BE2C (cell line): ENCODE results near the gene EMC8.

Source experiments
- DNase-seq: peaks from one replicate; pipeline ENCODE4 v3.0.0-alpha.2; 2020
- H3K27me3 ChIP-seq: fragments of 250-450 bp; sonication (Bioruptor Pico); 2 replicates; pipeline ENCODE4 v1.5.1; 2020; ENCODE audit warnings: mild to moderate bottlenecking
- H3K36me3 ChIP-seq: fragments of 250-450 bp; sonication (Bioruptor Pico); 2 replicates; pipeline ENCODE4 v1.5.1; 2020; ENCODE audit warnings: mild to moderate bottlenecking
- H3K4me1 ChIP-seq: fragments of 250-450 bp; sonication (Bioruptor Pico); 2 replicates; pipeline ENCODE4 v1.5.1; 2020
- H3K4me3 ChIP-seq: 2 replicates; pipeline ENCODE4 v1.5.1; 2011; ENCODE audit warnings: low read depth, low read length
- H3K9me3 ChIP-seq: fragments of 250-450 bp; sonication (Bioruptor Pico); 2 replicates; pipeline ENCODE4 v1.5.1; 2020
- TF ChIP-seq, protein P1 (sequence below): IDR thresholded peaks from 2 replicates; pipeline ENCODE4 v1.5.1; 2012; ENCODE audit warnings: mild to moderate bottlenecking, low read depth, low read length

The EMC8 gene

DNA sequence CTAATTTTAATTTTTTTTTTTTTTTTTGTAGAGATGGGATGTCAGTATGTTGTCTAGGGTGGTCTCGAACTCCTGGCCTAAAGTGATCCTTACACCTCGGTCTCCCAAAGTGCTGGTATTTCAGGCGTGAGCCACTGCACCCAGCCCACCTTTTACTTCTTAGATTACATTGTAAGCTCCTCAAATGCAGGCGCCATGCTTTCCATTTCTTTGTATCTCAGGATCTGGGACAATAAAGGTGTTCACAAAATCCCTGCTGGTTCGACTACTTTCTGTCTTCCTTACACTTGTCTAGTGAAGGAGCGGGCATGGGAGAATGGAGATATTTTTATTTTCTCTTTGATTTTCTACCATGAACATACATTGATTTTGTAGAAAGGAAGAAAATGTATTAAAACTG lies 25.2 kb downstream of the EMC8 start:
- no peak for DNase-seq
- H3K4me3 ChIP-seq, result no peak overlapping the region
- H3K36me3 ChIP-seq, result peaks cover 16% of the 10 kb centered on the region
- no peaks in the 10 kb centered on the region for H3K4me1 ChIP-seq
- TF ChIP-seq, protein P1, sequence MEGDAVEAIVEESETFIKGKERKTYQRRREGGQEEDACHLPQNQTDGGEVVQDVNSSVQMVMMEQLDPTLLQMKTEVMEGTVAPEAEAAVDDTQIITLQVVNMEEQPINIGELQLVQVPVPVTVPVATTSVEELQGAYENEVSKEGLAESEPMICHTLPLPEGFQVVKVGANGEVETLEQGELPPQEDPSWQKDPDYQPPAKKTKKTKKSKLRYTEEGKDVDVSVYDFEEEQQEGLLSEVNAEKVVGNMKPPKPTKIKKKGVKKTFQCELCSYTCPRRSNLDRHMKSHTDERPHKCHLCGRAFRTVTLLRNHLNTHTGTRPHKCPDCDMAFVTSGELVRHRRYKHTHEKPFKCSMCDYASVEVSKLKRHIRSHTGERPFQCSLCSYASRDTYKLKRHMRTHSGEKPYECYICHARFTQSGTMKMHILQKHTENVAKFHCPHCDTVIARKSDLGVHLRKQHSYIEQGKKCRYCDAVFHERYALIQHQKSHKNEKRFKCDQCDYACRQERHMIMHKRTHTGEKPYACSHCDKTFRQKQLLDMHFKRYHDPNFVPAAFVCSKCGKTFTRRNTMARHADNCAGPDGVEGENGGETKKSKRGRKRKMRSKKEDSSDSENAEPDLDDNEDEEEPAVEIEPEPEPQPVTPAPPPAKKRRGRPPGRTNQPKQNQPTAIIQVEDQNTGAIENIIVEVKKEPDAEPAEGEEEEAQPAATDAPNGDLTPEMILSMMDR, result no peak
- H3K27me3 ChIP-seq, result no peaks in the 10 kb centered on the region
- no peaks in the 10 kb centered on the region for H3K9me3 ChIP-seq

DNA sequence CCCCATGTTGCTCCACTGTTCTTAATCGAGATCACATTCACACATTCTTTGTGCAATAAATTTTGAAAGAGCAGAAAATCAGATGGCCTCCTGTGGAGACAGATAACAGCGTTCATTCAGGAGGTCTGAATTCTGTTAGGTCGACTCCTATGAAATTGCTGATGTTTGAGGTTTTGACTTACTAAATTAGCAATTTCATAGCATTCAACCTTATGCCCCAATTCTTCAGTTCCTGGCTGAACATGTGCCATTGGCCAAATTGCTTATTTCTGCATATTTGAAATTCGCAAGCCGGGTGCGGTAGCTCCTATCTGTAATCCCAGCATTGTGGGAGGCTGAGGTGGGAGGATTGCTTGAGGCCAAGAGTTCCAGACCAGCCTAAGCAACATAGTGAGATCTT lies 26.3 kb downstream of the EMC8 start:
- no peaks in the 10 kb centered on the region for H3K4me1 ChIP-seq
- no peak overlapping the region for H3K4me3 ChIP-seq
- peaks cover 6% of the 10 kb centered on the region for H3K36me3 ChIP-seq
- H3K27me3 ChIP-seq, result no peaks in the 10 kb centered on the region
- DNase-seq, result no peak
- TF ChIP-seq, protein P1, result no peak
- no peaks in the 10 kb centered on the region for H3K9me3 ChIP-seq

DNA sequence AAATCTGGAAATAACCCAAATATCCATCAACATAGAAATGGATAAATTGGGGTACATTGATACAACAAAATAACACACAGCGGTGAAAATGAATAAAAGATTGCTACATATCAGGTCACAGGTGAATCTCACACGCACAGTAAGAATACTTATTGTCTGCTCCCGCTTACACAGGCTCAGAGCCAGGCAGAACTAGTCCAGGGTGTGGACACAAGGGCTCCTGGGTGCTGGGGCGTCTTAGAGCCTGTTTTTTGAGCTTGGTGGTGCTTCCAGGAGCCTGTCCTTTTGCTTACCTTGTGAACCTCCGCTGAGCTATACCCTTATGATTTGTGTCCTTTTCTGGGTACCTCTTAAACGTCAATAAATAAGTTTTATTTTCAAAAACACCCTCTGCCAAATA lies 28.6 kb downstream of the EMC8 start:
- Histone ChIP-seq H3K4me3 (no peak overlapping the region), H3K27me3 (no peaks in the 10 kb centered on the region), H3K36me3 (peaks cover 3% of the 10 kb centered on the region; the same call in 1 of the 2 replicates), H3K9me3 (no peaks in the 10 kb centered on the region), H3K4me1 (no peaks in the 10 kb centered on the region)
- TF ChIP-seq, protein P1, result no peak
- no peak for DNase-seq

DNA sequence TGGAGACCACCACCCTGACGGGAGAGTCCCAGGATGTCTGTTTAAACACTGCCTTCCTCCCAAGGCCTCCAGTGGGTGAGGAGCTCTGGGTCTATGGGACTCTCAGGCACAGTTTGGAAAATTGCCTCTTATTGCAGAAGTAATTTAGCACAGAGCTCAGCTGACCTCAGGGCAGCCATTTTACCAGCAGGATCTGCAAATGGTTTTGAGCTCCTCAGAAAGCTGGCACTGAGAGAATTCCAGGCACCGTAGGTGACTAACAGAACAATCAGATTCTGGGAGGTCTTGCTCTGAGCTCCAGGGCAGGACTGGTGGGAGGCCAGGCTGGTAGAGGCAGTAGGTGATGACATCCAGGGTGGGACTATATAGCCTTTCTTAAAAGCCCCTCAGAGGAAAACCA lies 31.1 kb downstream of the EMC8 start:
- DNase-seq, result no peak
- H3K4me3 ChIP-seq, result no peak overlapping the region

DNA sequence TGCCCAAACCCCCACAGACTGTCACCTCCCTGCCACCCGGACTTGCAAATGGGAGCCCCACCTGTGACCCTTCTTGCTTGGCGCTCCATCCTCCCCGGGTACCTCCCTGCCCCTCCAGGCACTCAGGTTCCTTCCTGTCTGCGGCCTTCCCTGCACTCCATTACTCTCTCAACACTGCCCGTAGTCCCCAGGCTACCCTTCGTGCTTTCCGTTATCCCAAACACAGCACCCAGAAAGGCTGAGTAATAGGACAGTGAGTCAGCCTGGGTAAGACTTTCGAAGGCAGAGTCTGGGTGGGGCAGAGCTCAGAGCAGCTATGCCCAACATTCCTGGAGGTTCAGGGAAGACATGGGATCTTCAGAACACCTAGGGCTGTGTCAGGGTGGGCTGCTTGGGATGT lies 31.8 kb downstream of the EMC8 start:
- no peak for DNase-seq

More for the DNA sequence above, 31.1 kb downstream of the EMC8 start:
- H3K27me3 ChIP-seq, result peaks cover 5% of the 10 kb centered on the region; the same call in 1 of the 2 replicates
- TF ChIP-seq, protein P1, result no peak
- H3K36me3 ChIP-seq, result no peaks in the 10 kb centered on the region
- no peaks in the 10 kb centered on the region for H3K9me3 ChIP-seq
- H3K4me1 ChIP-seq, result no peaks in the 10 kb centered on the region

DNA sequence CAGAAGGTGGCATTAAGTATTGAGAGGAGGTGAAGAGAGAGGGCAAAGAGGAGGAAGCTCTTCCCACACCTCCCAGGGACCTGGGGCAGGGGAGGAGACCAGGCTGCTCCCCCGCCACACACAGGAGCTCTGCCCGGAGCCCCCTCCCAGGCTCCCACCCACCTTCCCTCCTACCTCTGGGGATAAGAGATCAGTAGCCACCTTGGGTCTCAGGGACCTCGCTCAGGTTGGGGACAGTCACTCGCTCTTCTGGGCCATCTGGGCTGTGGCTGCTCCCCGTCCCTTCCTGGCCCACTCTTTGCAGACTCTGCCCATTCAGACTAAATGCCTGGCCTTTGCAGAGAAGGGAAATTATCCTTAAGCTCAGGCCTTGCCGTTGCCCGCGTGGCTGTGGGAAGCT lies 33.6 kb downstream of the EMC8 start:
- Histone ChIP-seq H3K9me3 (no peaks in the 10 kb centered on the region), H3K27me3 (peaks cover 11% of the 10 kb centered on the region), H3K36me3 (no peaks in the 10 kb centered on the region), H3K4me3 (no peak overlapping the region), H3K4me1 (no peaks in the 10 kb centered on the region)
- DNase-seq, result no peak
- TF ChIP-seq, protein P1, result no peak

More for the DNA sequence above, 31.8 kb downstream of the EMC8 start:
- TF ChIP-seq, protein P1, result no peak
- Histone ChIP-seq H3K4me1 (no peaks in the 10 kb centered on the region), H3K4me3 (no peak overlapping the region), H3K27me3 (peaks cover 8% of the 10 kb centered on the region), H3K9me3 (no peaks in the 10 kb centered on the region), H3K36me3 (no peaks in the 10 kb centered on the region)
